D341Med (cell line): ENCODE measurements around the gene SCRN1.
"Not testable (repeated sequence)": the region's sequence is repeated elsewhere in the genome, so short reads cannot be mapped to it uniquely, and the experiment has no call there.

Experiments used
- DNase-seq: peaks from one replicate; pipeline ENCODE4 v3.0.0; 2012; ENCODE audit warnings: low spot score

SCRN1 gene

DNA sequence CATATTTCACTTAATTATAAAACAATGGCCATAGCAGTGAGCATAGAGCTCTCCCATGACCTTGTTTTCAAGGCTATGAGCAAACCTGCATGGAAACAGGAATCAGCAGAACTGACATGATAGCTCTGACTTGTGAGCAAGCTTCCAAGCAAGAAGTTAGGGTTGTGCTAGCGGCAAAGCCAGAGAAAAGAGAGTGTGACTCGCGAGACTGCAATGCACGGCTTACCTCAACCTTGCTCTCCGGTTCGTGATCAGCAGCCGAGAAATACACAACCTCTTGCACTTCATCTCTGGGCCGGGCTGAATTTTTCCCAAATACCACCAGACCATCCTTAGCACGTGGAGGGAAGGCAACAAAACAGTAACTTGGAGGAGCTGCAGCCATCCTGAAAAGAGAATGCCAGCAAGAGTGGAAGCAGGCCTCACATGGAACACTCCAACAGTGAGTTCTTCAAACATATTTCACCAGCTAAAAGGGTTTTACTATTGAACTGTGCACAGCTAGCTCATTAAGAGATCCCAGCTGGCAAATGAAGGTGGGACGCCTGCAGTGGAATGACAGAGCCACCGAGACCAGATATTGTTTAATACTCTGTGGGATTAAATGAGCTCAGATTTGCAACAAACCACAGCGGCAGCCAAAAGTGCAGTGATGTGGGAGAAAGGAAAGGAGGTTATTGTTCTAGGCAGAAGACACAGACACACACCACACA is 20.8 kb downstream of the SCRN1 start:
- peak; percentile 51 for DNase-seq

DNA sequence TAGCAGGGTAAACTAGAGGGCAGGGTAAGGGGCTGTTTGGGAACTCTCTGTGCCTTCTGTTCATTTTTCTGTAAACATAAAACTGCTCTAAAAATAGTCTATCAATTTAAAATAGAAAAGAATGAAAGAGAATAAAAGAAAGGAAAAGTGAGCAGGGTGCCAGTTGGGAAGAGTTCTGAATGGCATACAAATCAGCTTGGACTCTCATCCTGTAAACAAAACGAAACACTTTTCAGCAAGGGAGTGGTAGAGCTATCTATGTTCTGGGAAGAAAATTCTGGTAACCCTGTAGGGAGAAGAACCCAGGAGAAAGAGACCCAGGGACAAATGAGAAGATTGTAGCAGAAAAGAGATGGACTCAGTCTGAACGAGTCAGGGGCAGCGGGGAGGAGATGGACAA is 24.6 kb downstream of the SCRN1 start:
- DNase-seq: no peak

DNA sequence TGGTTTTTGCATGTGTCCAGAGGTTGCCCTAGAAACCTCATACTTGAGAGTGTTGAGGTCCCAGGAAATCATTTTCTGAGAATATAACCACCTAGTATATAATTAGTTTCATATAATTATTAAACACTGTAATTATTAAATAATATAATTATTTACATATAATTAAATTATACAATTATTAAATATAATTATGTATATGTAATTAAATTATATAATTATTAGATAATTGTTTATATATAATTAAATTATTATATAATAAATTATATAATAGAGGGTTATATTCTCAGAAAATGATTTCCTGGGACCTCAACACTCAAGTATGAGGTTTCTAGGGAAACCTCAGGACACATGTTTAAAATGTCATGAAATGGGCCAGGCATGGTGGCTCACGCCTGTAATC is 27.6 kb downstream of the SCRN1 start:
- DNase-seq: no peak

DNA sequence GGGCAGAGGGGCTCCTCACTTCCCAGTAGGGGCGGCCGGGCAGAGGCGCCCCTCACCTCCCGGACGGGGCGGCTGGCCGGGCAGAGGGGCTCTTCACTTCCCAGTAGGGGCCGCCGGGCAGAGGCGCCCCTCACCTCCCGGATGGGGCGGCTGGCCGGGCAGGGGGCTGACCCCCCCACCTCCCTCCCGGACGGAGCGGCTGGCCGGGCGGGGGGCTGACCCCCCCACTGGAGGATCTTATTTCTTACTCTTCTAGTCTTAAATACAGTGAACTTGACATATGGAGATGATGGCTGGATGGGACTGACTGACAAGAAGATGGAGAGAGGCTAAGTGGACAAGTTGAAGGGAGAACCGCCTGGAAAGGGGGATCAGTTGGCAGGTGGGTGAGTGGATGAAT is 28.0 kb downstream of the SCRN1 start:
- DNase-seq: not testable (repeated sequence)

DNA sequence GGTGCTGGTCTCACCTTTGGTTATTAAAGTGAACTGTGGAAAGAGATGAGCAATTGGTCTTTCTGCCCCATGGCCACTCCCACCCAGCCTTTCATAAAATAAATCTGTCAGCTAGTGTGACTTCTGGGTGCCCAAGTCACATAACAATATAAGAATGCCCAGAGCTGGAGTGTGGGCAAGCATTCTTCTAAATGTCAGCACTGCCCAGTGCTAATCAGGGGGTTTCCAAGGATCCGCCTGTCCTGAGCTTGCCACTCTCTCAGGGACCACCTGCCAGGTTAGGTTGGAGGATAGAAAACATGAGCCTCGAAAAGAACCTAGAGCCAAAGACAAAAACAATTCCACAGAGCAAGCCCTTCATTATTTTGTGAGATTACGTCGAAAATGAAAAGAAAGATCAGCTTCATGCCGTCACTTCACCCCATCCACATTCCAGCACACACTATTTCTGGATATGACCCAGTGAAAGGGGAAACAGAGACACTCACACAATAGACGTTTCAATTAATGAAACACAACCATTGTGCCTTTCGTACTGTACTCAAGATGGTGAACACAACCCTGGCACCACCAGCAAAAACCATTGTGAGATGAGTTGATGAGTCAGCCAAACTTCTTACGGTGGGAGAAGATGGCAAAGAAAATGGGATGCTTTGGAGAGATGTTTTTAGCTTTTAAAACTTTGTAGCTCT is 30.8 kb downstream of the SCRN1 start:
- no peak for DNase-seq

DNA sequence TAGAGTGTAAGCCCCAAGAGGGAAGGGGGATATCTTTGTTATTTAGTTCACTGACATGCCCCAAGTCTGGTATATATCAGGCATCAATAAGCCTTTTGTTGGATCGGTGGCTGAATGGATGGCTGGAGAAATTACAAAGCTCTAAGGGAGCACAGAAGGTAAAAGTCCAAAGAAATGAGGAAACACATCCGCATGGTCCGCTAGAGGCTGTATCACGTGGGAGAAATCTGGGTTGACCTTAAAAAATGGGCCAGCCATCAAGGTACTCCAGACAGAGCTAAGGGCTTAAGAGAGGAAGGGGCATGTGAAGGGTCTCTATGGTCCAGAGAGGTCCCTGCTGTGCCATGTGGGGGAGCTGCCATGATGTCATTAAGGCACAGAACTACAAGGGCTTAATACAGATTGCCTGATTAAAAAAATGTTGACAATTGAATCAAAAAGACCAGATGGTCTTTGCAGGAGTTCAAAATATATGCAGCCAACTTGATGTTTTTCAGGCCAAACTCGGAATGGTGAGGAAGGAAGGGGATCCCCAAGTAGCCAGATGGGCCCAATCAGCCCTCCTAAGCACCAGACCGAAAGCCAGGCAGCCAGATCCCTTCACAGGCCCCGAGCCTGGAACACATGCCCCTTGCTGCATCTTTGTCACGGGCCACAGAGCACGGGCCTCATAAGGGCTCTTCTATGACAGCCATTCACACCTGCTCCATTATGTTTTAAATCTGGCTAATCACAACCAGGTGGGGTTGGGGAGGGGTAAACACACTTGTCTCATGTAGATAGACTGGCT is 31.9 kb downstream of the SCRN1 start:
- peak; percentile 44 for DNase-seq

DNA sequence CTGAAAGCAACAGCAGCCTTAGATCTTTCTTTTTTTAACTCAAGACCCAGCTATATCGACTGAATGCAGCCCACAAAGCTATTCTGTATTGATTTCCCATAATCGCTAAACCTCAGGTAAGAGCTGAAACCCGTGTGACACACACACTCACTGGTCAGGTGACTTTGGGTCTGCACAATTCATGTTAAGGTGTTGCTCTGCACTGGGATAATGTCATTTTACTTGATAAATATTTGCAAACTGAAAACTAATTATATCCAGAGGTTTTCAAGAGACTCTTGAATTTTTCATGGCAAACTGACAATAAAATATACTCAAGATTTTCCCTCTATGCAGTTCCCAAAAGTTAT is 33.1 kb downstream of the SCRN1 start:
- no peak for DNase-seq

DNA sequence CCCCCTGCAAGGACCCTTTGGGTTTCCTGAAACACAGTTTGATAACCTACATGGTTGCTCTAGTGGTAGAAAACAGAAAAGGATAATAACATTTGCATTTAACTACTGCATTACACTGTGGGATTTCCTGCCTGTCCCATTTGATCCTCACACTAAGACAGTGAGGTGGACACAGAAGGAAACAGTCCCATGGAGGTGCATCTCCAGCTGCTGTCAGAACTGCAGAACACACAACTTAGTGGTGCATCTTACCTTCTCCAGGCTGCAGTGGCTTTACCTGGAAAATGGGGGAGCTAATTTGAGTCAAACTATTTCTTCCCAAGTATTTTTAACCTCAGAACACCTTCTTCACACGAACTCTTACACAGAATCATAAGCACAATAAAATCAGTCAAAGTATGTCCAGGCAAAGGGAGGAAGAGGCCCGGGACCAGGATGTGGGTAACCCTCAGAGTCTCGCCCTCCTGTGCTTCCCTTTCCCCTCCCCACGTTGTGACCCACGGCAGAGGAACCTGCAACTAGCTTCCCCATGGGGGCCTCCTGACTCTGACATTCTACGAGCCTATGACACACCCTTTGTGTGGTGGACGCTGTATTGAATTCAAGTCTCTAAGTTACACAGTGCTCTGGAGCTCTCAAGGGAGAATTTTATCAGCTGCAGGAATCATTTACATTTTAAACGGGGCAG is 33.7 kb downstream of the SCRN1 start:
- DNase-seq: no peak

DNA sequence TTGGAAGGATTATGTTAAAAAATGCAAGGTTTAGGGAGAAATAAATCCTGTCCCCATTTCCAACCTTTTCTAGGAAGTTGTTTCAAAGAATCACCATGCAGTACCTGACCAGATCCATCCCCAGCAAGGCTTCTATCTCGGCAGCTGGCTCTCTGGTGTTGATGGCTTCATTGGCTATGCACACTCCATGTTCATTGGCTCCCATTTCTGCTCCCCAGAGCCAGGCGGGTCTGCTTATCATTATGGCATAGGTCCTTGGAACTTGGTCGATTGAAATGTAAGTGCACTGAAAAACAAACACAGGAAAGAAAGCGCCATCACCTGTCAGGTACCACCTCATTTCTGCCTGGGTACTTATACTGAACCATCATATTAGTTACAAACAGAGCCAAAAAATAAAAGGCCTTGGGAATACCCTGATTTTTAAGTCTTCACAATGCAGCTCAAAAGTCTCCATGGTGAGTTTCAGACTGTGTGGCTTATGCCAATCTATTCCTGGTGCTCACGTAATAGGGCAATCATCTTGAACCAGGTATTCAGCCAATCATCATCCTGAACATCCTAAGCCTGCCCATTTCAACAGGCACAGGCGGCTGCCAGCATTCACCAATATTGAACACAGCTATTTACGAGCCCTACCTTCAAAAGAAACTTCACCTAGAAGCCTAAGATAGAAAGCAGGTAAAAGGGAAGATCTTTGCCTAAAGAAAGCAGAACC is 34.4 kb downstream of the SCRN1 start:
- no peak for DNase-seq

DNA sequence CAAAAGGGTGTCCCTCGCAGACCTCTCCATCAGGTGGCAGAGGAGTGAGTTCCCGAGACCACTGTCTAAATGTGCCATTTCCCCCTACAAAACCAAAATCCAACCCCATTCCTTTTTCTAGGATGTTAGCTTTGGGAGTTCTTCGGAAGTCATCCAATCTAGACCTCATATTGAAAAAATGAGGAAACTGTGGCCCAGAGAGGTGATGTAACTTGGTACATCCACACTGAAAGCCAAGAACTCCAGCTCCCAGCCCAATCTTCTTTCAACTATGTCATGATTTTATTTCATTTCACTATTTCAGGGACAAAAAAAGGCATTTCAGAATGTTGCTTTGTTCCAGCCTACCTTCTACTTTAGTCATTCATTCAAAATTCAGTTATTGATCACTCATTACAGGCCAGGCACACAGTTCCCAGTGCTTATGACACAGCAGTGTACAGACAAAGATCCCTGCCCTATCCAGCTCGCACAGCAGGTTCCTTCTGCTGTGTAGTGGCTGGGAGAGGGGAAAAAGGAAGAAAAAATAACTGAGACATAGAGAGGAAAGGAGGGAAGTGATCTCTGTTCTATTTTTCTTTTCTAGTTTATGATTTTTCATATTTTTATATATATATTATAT is 35.8 kb downstream of the SCRN1 start:
- DNase-seq: no peak

DNA sequence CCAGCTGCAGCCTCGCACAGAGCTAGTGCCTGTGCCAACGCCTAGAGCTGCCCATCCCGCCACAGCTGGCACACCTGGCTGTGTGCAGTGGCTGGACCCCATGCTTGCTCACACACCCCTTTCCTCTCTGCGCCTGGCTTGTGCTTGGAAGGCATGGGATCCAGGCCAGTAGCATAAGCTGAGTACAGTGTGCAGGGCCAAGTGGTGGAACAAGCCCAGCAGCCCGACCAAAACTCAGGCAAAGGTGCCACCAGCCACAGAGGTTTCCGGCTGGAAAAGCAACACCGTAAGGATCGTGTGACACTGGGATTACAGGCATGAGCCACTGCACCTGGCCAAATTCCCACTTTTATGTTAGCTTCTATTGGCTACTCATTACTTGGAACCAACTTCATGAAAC is 38.4 kb downstream of the SCRN1 start:
- DNase-seq: no peak

DNA sequence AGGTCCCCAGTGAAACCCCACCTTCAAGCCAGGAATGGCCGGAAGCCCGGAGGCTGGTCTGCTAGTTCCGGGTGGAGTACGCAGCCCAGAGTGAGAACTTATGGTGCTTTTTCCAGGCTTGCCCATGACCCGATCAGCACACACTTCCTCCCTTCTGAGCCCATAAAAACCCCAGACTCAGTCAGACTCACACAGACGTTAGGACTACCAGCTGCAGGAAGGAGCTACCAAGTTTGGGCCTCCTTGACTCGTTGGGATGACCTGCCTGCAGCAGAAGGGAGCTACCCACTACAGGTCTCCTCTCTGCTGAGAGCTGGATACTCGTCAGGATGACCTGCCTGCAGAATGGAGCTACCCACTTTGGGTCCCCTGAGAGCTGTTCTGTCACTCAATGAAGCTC is 39.1 kb downstream of the SCRN1 start:
- DNase-seq: no peak

DNA sequence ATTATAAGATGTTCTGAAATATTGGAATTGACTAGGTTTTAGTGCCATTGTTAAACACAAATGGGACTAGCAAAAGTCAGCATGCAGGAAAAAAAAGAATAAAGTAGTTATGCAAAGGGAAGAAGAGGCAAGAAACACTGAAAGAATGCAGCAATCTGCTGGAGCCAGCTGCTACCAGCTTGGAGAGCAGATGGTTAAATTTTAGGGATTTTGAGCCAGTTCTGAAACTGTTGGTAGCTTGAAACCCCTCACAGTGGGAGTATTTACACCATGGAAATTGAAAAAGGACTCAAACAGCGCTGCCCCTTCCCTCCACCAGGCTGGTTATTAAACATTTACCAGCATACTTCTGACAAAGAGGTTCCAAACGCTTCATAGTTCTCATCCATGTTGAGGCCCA is 41.0 kb downstream of the SCRN1 start:
- DNase-seq: no peak

DNA sequence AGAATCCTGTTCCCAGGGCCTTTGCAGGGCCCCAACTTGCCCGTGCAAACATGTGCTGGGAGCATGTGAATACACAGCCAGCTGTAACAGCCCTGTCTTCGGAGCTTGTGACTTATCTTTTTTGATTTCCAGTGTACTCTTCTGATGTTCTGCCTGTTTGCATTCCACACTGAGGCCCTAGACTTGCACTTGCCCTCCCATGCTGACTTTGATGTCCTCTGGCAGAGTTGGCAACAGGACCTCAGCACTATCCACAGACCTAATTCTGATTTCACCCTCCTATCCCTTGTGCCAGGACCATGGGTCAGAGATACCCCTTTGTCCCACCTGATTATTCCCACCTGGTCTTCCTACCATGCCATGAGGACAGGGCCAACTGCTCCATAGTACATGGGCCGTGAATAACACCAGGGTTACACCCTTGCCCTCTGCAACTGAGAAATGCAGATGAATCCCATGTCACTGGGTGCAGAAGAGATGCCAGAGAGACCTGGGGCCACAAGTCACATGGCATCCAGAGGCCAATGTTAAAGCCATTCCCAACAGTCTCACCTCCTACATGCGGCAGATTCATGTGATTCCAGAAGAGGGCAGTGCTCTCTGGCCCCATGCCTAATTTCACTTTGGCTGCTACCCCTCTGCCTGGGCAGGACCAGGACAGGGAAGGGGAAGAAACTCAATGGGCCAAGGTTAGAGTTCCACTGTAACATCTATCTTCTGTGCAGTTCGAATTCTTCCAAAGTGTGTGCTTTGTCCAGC is 43.0 kb downstream of the SCRN1 start:
- peak; percentile 52 for DNase-seq

DNA sequence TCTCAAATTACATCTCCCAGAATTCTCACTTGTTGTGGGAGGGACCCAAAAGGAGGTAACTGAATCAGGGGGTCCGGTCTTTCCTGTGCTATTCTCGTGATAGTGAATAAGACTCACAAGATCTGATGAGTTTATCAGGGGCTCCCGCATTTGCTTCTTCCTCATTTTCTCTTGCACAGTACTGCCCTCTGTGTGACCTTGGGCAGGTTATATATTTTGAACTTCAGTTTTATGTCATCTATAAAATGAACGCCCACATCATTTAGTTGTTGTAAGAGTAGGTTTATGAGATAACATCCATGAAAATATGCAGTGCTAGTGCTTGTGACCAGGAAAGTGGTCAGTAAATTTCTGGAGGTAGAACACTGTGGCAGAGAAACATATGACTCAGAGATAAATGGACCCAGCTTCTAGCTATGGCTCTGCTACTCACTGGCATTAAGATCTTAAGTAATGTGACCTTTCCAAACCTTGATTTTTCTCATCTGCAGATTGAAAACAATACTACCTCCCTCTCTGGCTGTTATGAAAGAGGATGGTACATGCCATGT is 44.3 kb downstream of the SCRN1 start:
- no peak for DNase-seq

DNA sequence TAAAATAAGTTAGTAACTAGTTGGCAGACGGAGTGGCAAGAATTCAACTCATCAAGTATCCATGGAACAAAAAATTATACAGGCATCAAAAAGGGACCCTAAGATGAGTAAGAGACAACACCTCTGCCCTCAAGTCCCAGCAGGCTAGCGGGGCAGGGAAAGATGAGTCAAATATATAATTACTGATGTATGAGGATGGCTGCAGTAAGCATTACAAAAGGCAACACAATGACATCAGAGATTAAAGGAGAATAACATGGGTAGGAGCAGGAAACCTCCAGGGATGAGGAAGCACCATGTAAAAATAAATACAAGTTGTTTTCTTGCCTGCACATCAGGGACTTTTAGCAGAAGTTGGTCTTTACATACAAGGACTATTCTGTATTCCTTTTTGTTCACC is 49.4 kb downstream of the SCRN1 start:
- DNase-seq: no peak

DNA sequence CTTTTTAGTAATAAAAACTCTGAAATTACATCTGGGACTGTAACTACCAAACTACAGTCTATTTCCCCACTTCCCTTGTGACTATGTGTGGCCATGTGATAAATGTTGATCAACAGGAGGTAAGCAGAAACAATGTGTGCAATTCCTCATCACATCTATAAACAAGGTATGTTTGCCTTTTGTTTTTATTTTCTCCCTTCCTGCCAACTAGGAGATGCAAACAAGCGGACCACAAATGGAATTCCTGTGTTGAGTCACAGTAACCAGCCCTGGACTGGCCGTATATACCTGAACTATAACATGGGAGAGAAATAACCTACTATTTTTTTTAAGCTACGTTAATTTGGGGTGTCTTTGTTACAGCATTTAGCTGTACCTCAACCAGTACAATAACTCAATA is 52.5 kb downstream of the SCRN1 start:
- no peak for DNase-seq

DNA sequence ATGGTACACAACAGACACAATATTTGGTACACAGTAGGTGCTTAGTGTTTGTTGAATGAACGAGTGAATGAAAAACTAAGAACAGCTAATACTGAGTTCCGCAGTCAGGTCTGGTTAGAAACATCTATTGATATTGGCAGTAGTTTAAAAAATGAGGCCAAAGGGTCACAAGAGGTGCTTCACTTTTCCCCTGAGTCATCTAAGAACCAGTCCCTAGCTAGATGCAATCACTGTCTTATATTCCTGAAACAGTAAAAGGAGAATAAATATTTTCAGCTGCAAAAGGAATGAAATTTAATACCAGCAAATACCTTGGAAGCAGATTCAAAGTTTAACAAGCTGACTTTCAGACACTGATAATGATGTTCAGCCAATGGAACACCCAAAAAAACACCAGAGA is 54.5 kb downstream of the SCRN1 start:
- no peak for DNase-seq

DNA sequence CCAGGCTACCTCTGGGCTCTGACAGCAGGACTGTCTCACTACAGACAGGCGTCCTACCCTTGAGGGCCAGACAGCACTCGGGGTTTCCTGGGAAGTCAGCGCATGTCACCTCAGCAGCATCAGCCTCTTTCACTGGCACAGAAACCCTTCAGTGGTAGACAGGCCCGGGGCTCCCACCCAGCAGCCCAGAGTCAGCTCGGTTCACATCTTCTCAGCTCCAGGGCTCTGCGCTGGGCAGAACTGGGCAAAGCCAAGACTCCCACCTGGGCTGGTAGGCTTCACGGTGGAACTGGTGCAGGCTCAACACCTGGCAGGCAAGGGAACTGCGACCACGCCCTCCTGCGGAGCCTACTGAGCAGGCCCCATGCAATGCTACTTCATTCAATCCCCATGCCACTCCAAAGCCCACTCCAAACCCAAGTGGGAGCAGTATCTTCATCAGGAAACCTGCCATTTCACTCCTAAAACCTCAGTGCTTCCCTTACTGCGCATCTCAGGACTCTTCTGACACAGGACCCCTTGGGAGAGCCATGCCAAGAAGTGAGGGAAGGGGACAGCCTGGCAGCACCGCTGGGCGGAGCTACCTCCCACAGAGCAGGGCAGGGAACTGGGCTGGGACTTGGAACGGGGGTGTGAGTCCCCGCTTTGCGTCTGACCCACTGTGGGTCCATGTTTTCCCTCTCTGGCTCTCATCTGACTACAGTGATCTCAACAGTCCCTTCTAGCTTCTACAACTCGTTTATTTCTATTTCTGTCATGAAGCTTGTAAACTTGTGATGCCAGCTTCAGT is 60.4 kb downstream of the SCRN1 start:
- DNase-seq: no peak

DNA sequence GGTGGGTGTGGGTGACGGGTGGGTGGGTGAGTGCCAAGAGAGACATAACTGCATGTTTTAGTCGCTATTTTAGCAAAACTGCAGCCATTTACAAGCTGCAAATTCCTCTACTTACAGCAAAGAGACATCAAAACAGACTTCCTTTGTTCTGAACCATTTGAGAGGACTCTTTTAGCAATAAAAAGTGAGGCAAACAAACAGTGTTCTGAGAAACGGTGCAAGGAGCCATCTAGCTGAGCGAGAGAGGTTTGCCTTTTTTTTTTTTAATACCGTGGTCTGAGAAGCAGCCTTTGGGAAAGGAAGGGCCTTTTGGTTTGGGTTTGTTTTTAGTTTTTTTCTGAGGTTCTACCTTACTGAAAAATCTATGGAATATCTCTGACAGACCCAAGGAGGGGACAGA is 62.9 kb downstream of the SCRN1 start:
- DNase-seq: no peak
